Measurements from ENCODE around the gene UNC13A. TPM values are rescaled to one million over a fixed set of nuclear protein-coding genes. Genes with fewer than 3 reads are reported as not detected.
A peak's percentile ranks its signal among the peaks of the same experiment; 100 is the strongest.

UNC13A gene
- total RNA-seq, 1 donor: under 0.01 TPM

DNA sequence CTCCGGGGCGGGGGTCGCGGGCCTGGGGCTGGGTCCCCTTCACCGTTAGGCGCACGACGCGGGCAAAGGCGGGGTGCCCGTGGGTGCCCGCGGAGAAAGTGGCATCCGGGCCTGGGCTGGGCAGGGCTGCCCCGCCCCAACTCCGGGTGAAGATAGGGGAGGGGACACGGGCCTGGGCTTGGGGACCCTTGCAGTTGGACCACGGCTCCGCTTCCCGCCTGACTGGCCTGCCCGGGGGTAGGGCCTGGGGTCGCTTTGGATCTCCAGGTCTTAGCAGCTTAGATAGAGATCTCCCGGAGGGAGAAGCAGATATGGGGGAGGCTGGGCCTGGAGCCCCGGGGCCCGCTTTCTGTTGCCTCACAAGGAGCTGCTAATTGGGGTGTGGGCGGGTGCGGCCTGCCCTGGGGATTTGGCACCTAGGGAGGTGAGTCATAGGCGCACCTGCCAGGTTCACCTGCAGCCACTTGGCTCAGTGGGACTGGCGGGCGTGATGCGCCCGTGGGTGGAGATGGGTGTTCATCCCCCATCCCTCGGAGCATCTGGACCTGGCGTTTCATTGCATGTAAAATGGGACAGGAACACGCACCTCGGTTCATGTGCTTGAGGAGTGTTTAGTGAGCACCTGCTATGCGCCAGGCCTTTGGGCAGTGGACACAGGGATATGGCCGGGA is 31.7 kb upstream of the UNC13A start:
- no peaks in the 10 kb centered on the region for H3K9me3 ChIP-seq (ENCODE audit: low read depth, low read length)
- H3K27me3 ChIP-seq (ENCODE audit: insufficient read depth, low read length): no peaks in the 10 kb centered on the region
- peaks cover 56% of the 10 kb centered on the region for H3K4me1 ChIP-seq (ENCODE audit: insufficient read depth, low read length)
- H3K4me3 ChIP-seq (ENCODE audit: low read length): peak overlapping the region; percentile 67

DNA sequence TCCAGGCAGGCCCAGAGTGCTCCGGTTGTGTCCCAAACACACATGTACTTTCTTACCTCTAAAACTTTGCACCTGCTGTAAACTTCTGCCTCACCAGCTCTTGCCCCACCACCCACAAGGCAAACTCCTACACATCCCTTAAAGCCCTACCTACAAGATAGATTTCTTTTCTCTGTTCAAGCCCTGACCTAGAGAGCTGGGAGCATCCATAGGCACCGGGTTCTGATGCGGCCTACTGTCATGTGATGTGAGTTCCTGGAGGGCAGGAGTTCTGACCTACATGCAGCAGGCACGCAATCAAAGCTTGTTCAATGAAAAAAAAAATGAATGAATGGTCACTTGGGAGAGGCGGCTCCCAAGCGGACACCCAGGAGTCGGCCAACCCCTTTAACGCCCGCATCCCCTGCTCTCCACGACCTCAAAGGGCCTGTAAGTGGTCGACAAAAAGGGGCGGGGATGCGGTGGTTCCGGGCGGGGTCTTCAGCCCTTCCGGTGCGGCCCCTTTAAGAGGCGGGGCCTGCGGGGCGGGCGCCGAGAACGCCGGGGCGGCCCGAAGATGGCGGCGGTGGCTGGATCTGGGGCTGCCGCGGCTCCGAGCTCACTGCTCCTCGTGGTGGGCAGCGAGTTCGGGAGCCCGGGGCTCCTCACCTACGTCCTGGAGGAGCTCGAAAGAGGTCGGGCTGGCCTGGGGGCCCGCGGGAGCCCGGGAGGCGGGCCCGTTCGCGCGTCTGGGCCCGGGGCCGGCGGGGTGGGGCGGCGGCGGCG is 31.0 kb upstream of the UNC13A start, which contains the start of gene MAP1S:
Gene MAP1S (plus strand): TSS at position 534 of the 765 bp plus-strand sequence. CDS start 23 bp downstream, at position 557.
- Histone ChIP-seq H3K4me3 (ENCODE audit: low read length) (peak within 1 kb of the TSS; percentile 67), H3K27me3 (ENCODE audit: insufficient read depth, low read length) (no peaks in the 10 kb centered on the region), H3K4me1 (ENCODE audit: insufficient read depth, low read length) (peaks cover 56% of the 10 kb centered on the region), H3K9me3 (ENCODE audit: low read depth, low read length) (no peaks in the 10 kb centered on the region)

GRCh38 chr19:17718550-17718946 is 30.4 kb upstream of the UNC13A start:
- Histone ChIP-seq H3K4me1 (ENCODE audit: insufficient read depth, low read length) (peaks cover 56% of the 10 kb centered on the region), H3K9me3 (ENCODE audit: low read depth, low read length) (no peaks in the 10 kb centered on the region), H3K27me3 (ENCODE audit: insufficient read depth, low read length) (no peaks in the 10 kb centered on the region), H3K4me3 (ENCODE audit: low read length) (no peak overlapping the region)

- Histone ChIP-seq H3K4me1 (ENCODE audit: insufficient read depth, low read length) (peaks cover 45% of the 10 kb centered on the region), H3K27me3 (ENCODE audit: insufficient read depth, low read length) (no peaks in the 10 kb centered on the region), H3K9me3 (ENCODE audit: low read depth, low read length) (no peaks in the 10 kb centered on the region), H3K4me3 (ENCODE audit: low read length) (no peak overlapping the region)
These were observed 28.3 kb upstream of the UNC13A start for GRCh38 chr19:17716309-17716929.

GRCh38 chr19:17711851-17712250 is 23.7 kb upstream of the UNC13A start:
- no peaks in the 10 kb centered on the region for H3K9me3 ChIP-seq (ENCODE audit: low read depth, low read length)
- H3K27me3 ChIP-seq (ENCODE audit: insufficient read depth, low read length): no peaks in the 10 kb centered on the region
- no peak overlapping the region for H3K4me3 ChIP-seq (ENCODE audit: low read length)
- H3K4me1 ChIP-seq (ENCODE audit: insufficient read depth, low read length): peaks cover 6% of the 10 kb centered on the region

DNA sequence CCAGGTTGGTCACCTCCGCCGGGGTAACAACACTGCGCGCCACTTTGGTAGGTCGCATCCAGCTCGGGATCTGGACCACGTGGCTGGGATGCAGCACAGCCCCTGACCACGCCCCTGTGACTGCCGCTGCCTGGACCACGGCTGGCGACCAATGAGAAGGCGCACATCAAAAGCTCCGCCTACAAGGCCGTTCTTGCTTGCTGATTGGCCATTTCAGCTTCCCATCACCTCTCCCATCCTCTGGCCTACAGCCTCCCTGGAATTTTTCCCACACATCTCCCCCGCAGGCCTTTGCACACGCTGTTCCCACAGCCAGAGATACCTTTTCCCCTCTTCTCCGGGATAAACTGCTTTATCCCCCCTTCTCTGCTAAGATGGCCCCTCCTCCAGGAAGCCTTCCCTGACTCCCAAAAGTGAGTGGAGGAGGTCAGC is 18.6 kb upstream of the UNC13A start:
- no peaks in the 10 kb centered on the region for H3K9me3 ChIP-seq (ENCODE audit: low read depth, low read length)
- H3K4me1 ChIP-seq (ENCODE audit: insufficient read depth, low read length): no peaks in the 10 kb centered on the region
- no peaks in the 10 kb centered on the region for H3K27me3 ChIP-seq (ENCODE audit: insufficient read depth, low read length)
- H3K4me3 ChIP-seq (ENCODE audit: low read length): no peak overlapping the region

DNA sequence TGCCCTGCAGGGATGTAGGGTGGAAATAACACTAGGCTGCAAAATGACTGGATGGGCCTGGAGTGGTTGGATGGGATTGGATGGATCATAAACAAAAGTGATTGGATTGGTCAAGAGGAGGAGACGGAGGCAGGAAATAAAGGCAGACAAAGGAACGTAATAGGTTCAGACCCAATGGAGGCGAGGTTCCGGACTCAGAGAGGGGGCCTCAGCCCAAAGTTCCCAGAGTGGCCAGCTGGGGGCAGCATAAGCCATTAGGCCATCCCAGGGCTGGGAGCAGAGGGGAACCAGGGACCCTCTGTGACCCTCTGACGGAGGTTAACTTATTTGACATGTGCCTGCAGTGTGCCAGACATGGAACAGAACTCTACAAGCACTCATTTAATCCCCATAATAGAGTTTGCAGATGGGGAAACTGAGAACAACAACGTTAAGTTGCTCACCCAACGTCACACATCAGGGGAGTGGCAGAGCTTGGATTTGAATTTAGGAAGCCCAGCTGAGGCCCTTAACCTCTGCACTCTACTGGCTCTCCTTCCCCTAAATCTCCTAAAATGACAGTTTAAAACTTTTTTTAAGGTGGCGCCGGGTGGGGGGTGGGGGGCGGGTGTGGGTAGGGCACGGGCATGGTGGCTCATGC is 15.8 kb upstream of the UNC13A start:
- H3K4me1 ChIP-seq (ENCODE audit: insufficient read depth, low read length): no peaks in the 10 kb centered on the region
- no peak overlapping the region for H3K4me3 ChIP-seq (ENCODE audit: low read length)
- H3K27me3 ChIP-seq (ENCODE audit: insufficient read depth, low read length): no peaks in the 10 kb centered on the region
- H3K9me3 ChIP-seq (ENCODE audit: low read depth, low read length): no peaks in the 10 kb centered on the region

GRCh38 chr19:17695198-17695597 is 7.0 kb upstream of the UNC13A start:
- Histone ChIP-seq H3K9me3 (ENCODE audit: low read depth, low read length) (no peaks in the 10 kb centered on the region), H3K4me3 (ENCODE audit: low read length) (no peak overlapping the region), H3K27me3 (ENCODE audit: insufficient read depth, low read length) (no peaks in the 10 kb centered on the region), H3K4me1 (ENCODE audit: insufficient read depth, low read length) (no peaks in the 10 kb centered on the region)

GRCh38 chr19:17692566-17692965 is 4.4 kb upstream of the UNC13A start:
- Histone ChIP-seq H3K9me3 (ENCODE audit: low read depth, low read length) (no peaks in the 10 kb centered on the region), H3K27me3 (ENCODE audit: insufficient read depth, low read length) (peaks cover 18% of the 10 kb centered on the region), H3K4me1 (ENCODE audit: insufficient read depth, low read length) (peaks cover 6% of the 10 kb centered on the region), H3K4me3 (ENCODE audit: low read length) (no peak overlapping the region)

DNA sequence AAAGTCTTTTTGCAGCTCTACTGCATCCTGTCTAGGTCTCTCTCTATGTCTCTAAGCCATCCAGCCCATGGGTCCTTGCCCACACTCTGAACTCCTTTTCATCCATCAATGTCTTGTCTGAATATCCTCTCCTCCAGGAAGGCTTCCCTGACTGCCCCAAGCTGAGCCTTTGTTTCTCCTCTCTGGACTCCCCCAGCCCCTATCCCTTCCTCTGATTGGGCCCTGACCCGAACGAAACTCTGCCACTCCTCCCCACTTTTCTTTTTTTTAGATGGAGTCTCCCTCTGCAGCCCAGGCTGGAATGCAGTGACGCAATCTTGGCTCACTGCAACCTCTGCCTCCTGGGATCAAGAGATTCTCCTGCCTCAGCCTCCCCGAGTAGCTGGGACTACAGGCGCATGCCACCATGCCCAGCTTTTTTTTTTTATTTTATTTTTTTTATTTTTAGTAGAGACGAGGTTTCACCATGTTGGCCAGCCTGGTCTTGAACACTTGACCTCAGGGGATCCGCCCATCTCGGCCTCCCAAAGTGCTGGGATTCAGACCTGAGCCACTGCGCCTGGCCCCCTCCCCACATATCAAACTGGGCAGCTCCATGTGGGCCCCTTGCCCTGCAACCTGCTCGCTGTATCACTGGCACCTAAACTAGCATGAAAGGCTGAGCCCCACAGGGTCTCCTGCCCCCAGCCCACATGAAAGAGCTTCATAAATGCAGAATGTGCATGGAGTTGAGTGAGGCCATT is 870 bp upstream of the UNC13A start:
- Histone ChIP-seq H3K4me3 (ENCODE audit: low read length) (no peak overlapping the region), H3K9me3 (ENCODE audit: low read depth, low read length) (no peaks in the 10 kb centered on the region), H3K4me1 (ENCODE audit: insufficient read depth, low read length) (peaks cover 12% of the 10 kb centered on the region), H3K27me3 (ENCODE audit: insufficient read depth, low read length) (peaks cover 47% of the 10 kb centered on the region)

GRCh38 chr19:17687141-17687856 is 855 bp downstream of the UNC13A start:
- no peaks in the 10 kb centered on the region for H3K9me3 ChIP-seq (ENCODE audit: low read depth, low read length)
- H3K27me3 ChIP-seq (ENCODE audit: insufficient read depth, low read length): peaks cover 52% of the 10 kb centered on the region
- peaks cover 12% of the 10 kb centered on the region for H3K4me1 ChIP-seq (ENCODE audit: insufficient read depth, low read length)
- no peak overlapping the region for H3K4me3 ChIP-seq (ENCODE audit: low read length)

DNA sequence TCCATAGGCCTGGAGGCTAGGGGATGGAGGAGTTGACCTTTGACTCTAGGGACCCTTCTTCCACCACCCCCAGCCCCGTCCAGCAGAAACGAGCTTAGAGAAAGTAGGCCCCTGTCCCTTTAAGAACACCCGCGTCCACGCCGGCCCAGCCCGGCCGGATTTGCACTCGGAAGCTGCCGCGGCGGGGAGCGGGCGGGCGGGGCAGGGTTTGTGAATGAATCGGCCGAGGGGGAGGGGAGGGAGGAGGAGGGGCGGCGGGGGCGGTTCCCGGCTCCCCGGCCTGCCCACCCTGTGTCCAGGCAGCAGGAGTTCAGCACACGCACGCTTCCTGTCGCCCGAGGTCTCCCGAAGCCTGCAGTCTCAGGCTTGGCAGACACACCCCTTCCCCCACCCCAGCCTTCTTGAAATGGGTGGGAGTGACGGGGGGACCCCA is 1.5 kb downstream of the UNC13A start:
- Histone ChIP-seq H3K27me3 (ENCODE audit: insufficient read depth, low read length) (peaks cover 53% of the 10 kb centered on the region), H3K4me3 (ENCODE audit: low read length) (no peak overlapping the region), H3K4me1 (ENCODE audit: insufficient read depth, low read length) (peaks cover 12% of the 10 kb centered on the region), H3K9me3 (ENCODE audit: low read depth, low read length) (no peaks in the 10 kb centered on the region)

- Histone ChIP-seq H3K4me3 (ENCODE audit: low read length) (no peak overlapping the region), H3K9me3 (ENCODE audit: low read depth, low read length) (no peaks in the 10 kb centered on the region), H3K4me1 (ENCODE audit: insufficient read depth, low read length) (peaks cover 12% of the 10 kb centered on the region), H3K27me3 (ENCODE audit: insufficient read depth, low read length) (peaks cover 58% of the 10 kb centered on the region)
These were observed 2.1 kb downstream of the UNC13A start for GRCh38 chr19:17686023-17686521.
